ENCODE results near the gene B3GALT6.
"Not testable (repeated sequence)": the region's sequence is repeated elsewhere in the genome, so short reads cannot be mapped to it uniquely, and the experiment has no call there.

The B3GALT6 gene

GRCh38 chr1:1232208-1232795 is at the start of gene B3GALT6:
Gene B3GALT6, plus strand, starts transcription at chr1:1232237. Its CDS starts 42 bp downstream, at chr1:1232279.
- DNase-seq: no peak

GRCh38 chr1:1182491-1183220 is 49.4 kb upstream of the B3GALT6 start:
- no peak for DNase-seq

- DNase-seq: no peak
Observed at GRCh38 chr1:1183221-1183747, 48.8 kb upstream of the B3GALT6 start.

- no peak for DNase-seq
Observed at GRCh38 chr1:1183833-1184775, 47.9 kb upstream of the B3GALT6 start.

- no peak for DNase-seq
Observed at GRCh38 chr1:1185101-1185765, 46.8 kb upstream of the B3GALT6 start.

- no peak for DNase-seq
Observed at GRCh38 chr1:1187938-1188337, 44.1 kb upstream of the B3GALT6 start.

GRCh38 chr1:1189111-1189510 is 42.9 kb upstream of the B3GALT6 start:
- DNase-seq: no peak

- DNase-seq: no peak
Observed at GRCh38 chr1:1191734-1192133, 40.3 kb upstream of the B3GALT6 start.

GRCh38 chr1:1194723-1195122 is 37.3 kb upstream of the B3GALT6 start:
- no peak for DNase-seq

GRCh38 chr1:1195726-1196125 is 36.3 kb upstream of the B3GALT6 start:
- DNase-seq: not testable (repeated sequence)

GRCh38 chr1:1196431-1197187 is 35.4 kb upstream of the B3GALT6 start:
- DNase-seq: no peak

GRCh38 chr1:1197188-1197500 is 34.9 kb upstream of the B3GALT6 start:
- no peak for DNase-seq

GRCh38 chr1:1197551-1198422 is 34.2 kb upstream of the B3GALT6 start:
- DNase-seq: no peak

- DNase-seq: no peak
Observed at GRCh38 chr1:1198423-1199140, 33.5 kb upstream of the B3GALT6 start.

GRCh38 chr1:1199141-1199960 is 32.7 kb upstream of the B3GALT6 start:
- DNase-seq: no peak

- DNase-seq: no peak
Observed at GRCh38 chr1:1199961-1200875, 31.8 kb upstream of the B3GALT6 start.

- DNase-seq: no peak
Observed at GRCh38 chr1:1200876-1201810, 30.9 kb upstream of the B3GALT6 start.
